Mucosa of descending colon (tissue), 3 donors: ENCODE measurements around the gene SCARB1. TPM values are rescaled to one million over a fixed set of nuclear protein-coding genes. Genes with fewer than 3 reads are reported as not detected.

Experiments
- ATAC-seq: fragments of 200-7000 bp; cut with Tn5 transposase; one replicate; pipeline ENCODE4 v1.9.1; 2020; ENCODE audit warnings: mild to moderate bottlenecking, moderate library complexity
- DNase-seq, 3 donors: peaks; one replicate each; pipeline ENCODE4 v3.0.0-alpha.2; 2020
- H3K36me3 ChIP-seq: fragments of 200-600 bp; one replicate; pipeline ENCODE4 v1.8.0; 2021; ENCODE audit warnings: low read depth, mild to moderate bottlenecking
- H3K4me1 ChIP-seq: fragments of 200-600 bp; one replicate; pipeline ENCODE4 v1.8.0; 2021; ENCODE audit warnings: low read depth, mild to moderate bottlenecking
- H3K4me3 ChIP-seq: fragments of 200-600 bp; one replicate; pipeline ENCODE4 v1.8.0; 2021; ENCODE audit warnings: mild to moderate bottlenecking
- H3K9me3 ChIP-seq: fragments of 200-600 bp; one replicate; pipeline ENCODE4 v1.8.0; 2021; ENCODE audit warnings: mild to moderate bottlenecking
- intact Hi-C, 2 donors: fragments of 100-400 bp; cut with DNase I in 1 of 2; cut with micrococcal nuclease in 1 of 2; formaldehyde crosslinking; loops; one replicate each; pipeline versions ENCODE4 v1.11.0 to v1.11.1; 2022; cut with DNase I, micrococcal nuclease
- total RNA-seq, 3 donors: library from RNA; stranded (reverse); fragmentation: NEBNext Ultra II Directional in 2 of 3; extraction: Animal tissue kit (Norgen Biotek cat#: 25700) in 2 of 3; gene quantifications; one replicate each; pipeline versions ENCODE4 v1.2.1 to v1.2.4, GENCODE V29; 2021 to 2023
- TF ChIP-seq, protein P1 (sequence below): fragments of 200-600 bp; IDR thresholded peaks from one replicate; pipeline ENCODE4 v1.8.0; 2022; ENCODE audit warnings: antibody characterized with exemption, mild to moderate bottlenecking
- donor health status: DM: no; HTN: no; CAD: no; lungs with moderate emphysema.
- donor health status: DM: no; HTN: no; CAD: no.
- donor health status: DM: no; HTN: yes; CAD: no.

The SCARB1 gene
- total RNA-seq, 3 donors from 2014 or later: 23.0 to 55.1 (median 31.2) TPM

DNA sequence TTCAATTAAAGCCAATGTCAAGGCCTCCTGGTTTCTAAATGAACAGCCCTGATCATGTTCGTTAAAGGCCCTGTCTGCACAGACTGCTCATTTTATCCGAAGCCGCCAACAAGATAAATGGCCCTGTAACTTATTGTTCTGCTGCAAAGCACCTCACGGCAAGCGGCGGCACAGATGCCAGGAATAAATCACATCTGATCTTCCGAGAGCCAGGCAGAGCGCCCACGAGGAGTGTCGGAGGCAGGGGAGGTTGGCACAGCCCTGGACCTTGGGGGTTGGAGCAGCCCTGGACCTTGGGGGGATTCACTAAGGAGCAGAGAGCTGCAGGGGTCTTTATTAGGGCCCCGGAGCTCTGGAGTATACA, 110.5 kb downstream of the SCARB1 start:
- intact Hi-C loops: no loop called here
- ATAC-seq: no peak
- no peaks in the 10 kb centered on the region for H3K36me3 ChIP-seq
- H3K4me1 ChIP-seq: peaks cover 3% of the 10 kb centered on the region
- H3K9me3 ChIP-seq: no peaks in the 10 kb centered on the region
- H3K4me3 ChIP-seq: no peak overlapping the region
- no peak for DNase-seq
- TF ChIP-seq, protein P1, sequence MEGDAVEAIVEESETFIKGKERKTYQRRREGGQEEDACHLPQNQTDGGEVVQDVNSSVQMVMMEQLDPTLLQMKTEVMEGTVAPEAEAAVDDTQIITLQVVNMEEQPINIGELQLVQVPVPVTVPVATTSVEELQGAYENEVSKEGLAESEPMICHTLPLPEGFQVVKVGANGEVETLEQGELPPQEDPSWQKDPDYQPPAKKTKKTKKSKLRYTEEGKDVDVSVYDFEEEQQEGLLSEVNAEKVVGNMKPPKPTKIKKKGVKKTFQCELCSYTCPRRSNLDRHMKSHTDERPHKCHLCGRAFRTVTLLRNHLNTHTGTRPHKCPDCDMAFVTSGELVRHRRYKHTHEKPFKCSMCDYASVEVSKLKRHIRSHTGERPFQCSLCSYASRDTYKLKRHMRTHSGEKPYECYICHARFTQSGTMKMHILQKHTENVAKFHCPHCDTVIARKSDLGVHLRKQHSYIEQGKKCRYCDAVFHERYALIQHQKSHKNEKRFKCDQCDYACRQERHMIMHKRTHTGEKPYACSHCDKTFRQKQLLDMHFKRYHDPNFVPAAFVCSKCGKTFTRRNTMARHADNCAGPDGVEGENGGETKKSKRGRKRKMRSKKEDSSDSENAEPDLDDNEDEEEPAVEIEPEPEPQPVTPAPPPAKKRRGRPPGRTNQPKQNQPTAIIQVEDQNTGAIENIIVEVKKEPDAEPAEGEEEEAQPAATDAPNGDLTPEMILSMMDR: no peak

DNA sequence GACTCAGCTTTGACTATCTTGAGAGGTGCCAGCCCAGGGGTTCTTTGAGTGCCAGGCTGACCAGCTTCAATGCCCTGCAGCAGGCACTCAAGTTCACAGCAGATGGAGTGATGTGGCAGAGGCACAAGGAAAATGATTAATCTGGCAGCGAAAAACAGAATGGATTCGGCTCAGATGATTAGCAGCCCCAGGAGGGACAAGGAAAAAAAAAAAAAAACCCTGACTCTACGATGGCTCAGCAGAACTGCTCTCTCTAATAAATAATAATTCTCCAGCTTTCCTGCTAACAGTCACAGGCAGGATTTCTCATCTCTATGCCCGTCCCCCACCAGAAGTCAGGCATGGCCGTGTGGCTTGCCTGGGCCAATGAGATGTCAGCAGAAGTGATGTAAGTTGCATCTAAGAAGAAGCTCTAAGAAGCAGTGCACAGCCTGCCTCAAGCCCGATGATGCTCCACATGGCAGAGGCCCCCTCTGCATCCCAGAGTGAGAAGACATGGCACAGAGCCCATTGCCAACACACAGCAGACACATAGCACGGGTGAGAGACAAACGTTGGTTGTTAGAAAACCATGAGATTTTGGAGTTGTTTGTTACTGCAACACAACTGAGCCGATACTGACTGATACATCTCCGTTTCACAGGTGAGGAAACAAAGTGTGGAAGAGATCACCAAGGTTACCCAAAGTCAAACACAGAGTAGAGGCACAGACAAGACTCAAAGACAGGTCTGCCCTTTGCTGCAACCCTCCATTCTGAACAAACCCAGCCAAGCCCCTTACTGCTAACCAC, 111.0 kb downstream of the SCARB1 start:
- TF ChIP-seq, protein P1: no peak
- Histone ChIP-seq H3K4me1 (peaks cover 7% of the 10 kb centered on the region), H3K36me3 (no peaks in the 10 kb centered on the region), H3K9me3 (no peaks in the 10 kb centered on the region), H3K4me3 (no peak overlapping the region)
- ATAC-seq (no peak), DNase-seq (no peak)
- intact Hi-C loops: no loop called here

DNA sequence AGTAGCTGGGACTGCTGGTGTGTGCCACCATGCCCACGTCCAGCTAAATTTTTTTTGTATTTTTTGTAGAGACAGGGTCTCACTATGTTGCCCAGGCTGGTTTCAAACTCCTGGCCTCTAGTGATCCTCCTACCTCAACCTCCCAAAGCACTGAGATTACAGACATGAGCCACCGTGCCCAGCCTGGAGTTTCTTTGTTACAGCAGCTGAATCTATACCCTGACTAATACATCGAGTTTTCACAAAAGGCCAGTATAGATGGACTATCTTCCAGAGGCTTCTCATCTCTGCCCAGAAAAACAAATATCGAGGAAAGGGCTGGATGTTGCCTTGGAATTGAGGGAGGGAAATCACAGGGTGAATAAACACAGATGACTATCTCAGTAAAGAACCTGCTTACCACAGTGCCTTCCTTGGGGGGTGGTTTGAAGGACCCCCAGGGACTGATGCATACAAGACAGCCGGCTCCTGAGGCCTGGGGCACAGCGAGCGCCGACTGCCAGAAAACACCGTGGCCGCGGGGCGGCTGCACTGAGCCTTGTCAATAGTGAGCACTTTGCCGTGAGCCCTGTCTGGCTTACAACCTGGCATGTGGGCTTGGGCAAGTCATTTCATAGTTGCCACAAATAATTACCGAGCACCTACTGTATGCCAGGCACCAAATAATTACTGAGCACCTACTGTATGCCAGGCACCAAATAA, 111.9 kb downstream of the SCARB1 start:
- H3K36me3 ChIP-seq: no peaks in the 10 kb centered on the region
- intact Hi-C loops: no loop called here
- no peaks in the 10 kb centered on the region for H3K9me3 ChIP-seq
- no peak overlapping the region for H3K4me3 ChIP-seq
- TF ChIP-seq, protein P1: no peak
- peaks cover 14% of the 10 kb centered on the region for H3K4me1 ChIP-seq
- no peak for DNase-seq
- ATAC-seq: no peak

- no peak for ATAC-seq
- DNase-seq: no peak
- H3K4me1 ChIP-seq: peaks cover 22% of the 10 kb centered on the region
- no peak overlapping the region for H3K4me3 ChIP-seq
- no peaks in the 10 kb centered on the region for H3K9me3 ChIP-seq
- no peaks in the 10 kb centered on the region for H3K36me3 ChIP-seq
- intact Hi-C loops: no loop called here
- TF ChIP-seq, protein P1: no peak
Observed at GRCh38 chr12:124750787-124751471, 112.7 kb downstream of the SCARB1 start.

DNA sequence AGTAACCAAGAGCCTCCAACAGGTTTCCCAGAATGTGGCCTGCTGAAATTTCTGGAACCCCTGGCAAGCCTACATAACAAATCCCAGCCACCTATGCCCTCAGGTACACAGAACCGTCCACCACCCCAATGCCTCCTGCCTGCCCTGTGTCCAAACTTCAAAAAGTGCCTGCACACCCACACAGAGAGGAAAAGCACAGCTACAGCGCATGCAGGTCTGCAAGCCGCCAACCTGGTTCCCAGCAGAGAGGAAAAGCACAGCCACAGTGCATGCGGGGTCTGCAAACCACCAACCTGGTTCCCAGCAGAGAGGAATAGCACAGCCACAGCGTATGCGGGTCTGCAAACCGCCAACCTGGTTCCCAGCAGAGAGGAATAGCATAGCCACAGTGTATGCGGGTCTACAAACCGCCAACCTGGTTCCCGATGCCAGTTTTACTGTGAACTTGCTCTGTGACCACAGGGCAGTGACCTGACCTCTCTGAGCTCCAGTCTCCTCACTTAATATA, 113.5 kb downstream of the SCARB1 start:
- Histone ChIP-seq H3K4me3 (no peak overlapping the region), H3K36me3 (no peaks in the 10 kb centered on the region), H3K4me1 (peaks cover 22% of the 10 kb centered on the region), H3K9me3 (no peaks in the 10 kb centered on the region)
- TF ChIP-seq, protein P1: no peak
- intact Hi-C loops: no loop called here
- ATAC-seq: no peak
- no peak for DNase-seq
